Aorta (tissue), 5 donors: ENCODE data around the gene TLN1. TPM values are rescaled to one million over a fixed set of nuclear protein-coding genes. Genes with fewer than 3 reads are reported as not detected.
A peak's percentile ranks its signal among the peaks of the same experiment; 100 is the strongest.

Experiments
- ATAC-seq: fragments of 200-7000 bp; cut with Tn5 transposase; one replicate; pipeline ENCODE4 v1.9.1; 2022; ENCODE audit warnings: moderate library complexity; ENCODE audit not compliant: low FRiP score
- DNase-seq, 2 donors: peaks; one replicate each; pipeline ENCODE4 v3.0.0-alpha.2; 2020
- H3K27ac ChIP-seq, 2 donors: one replicate each; pipeline ENCODE4 v1.5.1; 2013; ENCODE audit warnings: low read length in 2 of 2, mild to moderate bottlenecking in 2 of 2, moderate library complexity in 2 of 2, control low read depth in 1 of 2, inconsistent platforms in 1 of 2, low read depth in 1 of 2
- H3K27me3 ChIP-seq, 2 donors: one replicate each; pipeline ENCODE4 v1.6.1; 2013; ENCODE audit warnings: control low read depth in 1 of 2, low read length in 1 of 2, mild to moderate bottlenecking in 1 of 2, moderate library complexity in 1 of 2; ENCODE audit not compliant: insufficient read depth in 2 of 2, control insufficient read depth in 1 of 2
- H3K36me3 ChIP-seq, 2 donors: one replicate each; pipeline ENCODE4 v1.6.1; 2013; ENCODE audit warnings: control low read depth in 1 of 2, low read length in 1 of 2, mild to moderate bottlenecking in 1 of 2; ENCODE audit not compliant: insufficient read depth in 2 of 2, control insufficient read depth in 1 of 2
- H3K4me1 ChIP-seq, 2 donors: one replicate each; pipeline ENCODE4 v1.6.1; 2013; ENCODE audit warnings: low read length in 2 of 2, control low read depth in 1 of 2, mild to moderate bottlenecking in 1 of 2, moderate library complexity in 1 of 2; ENCODE audit not compliant: insufficient read depth in 2 of 2, control insufficient read depth in 1 of 2
- H3K4me3 ChIP-seq, 2 donors: one replicate each; pipeline ENCODE4 v1.5.1; 2013; ENCODE audit warnings: low read length in 2 of 2, control low read depth in 1 of 2, mild to moderate bottlenecking in 1 of 2
- H3K9me3 ChIP-seq: one replicate; pipeline ENCODE4 v1.6.1; 2013; ENCODE audit warnings: mild to moderate bottlenecking, low read length; ENCODE audit not compliant: control insufficient read depth
- WGBS, 2 donors: extraction: QIAGEN DNeasy Blood & Tissue Kit; methylation state at CpG; one replicate each; pipeline ENCODE4 v1.1.7; 2013; 5-methylcytosine and 5-hydroxymethylcytosine counted together
- intact Hi-C, 2 donors: fragments of 100-400 bp; cut with DNase I; formaldehyde crosslinking; loops; one replicate each; pipeline versions ENCODE4 v1.14.2 to v1.15.0; 2022
- long read RNA-seq, 2 donors: library from polyadenylated mRNA; unstranded; transcript quantifications; one replicate each; pipeline ENCODE4 v2.0.0, GENCODE V29; 2020 to 2021
- polyA plus RNA-seq, 2 donors: library from polyadenylated mRNA; stranded (reverse); fragments of 200-250 nt; gene quantifications; one replicate each; pipeline ENCODE4 v1.2.3, GENCODE V29; 2013
- total RNA-seq, 2 donors: library from RNA; stranded (reverse); fragmentation: NEBNext Ultra II Directional; extraction: Animal tissue kit (Norgen Biotek cat#: 25700); gene quantifications; one replicate each; pipeline ENCODE4 v1.2.1, GENCODE V29; 2021
- donor health status: healthy with polysubstance abuse.
- donor health status: Bipolar disorder and iron deficiency.
- donor health status: DM: no; HTN: no; CAD: no.
- donor health status: DM: no; HTN: no; CAD: no.
- donor health status: DM: yes; HTN: yes; CAD: no.

Gene TLN1
- total RNA-seq (1,000 to 10,000 TPM in 1 of 2 donors, 100 to 1,000 TPM in 1; 735 to 1,271 TPM), polyA plus RNA-seq (100 to 1,000 TPM; 160 to 382 TPM)
- long read RNA-seq, donor 1, partial matches to known transcripts = 389 of 425 reads
- long read RNA-seq, donor 1, other reads (novel, unspliced or antisense) = 35 of 425 reads
- long read RNA-seq, donor 2, partial matches to known transcripts = 320 of 343 reads
- long read RNA-seq, donor 2, other reads (novel, unspliced or antisense) = 20 of 343 reads

GRCh38 chr9:35732185-35732799, at the start of gene TLN1, which contains the start of gene CREB3:
Gene TLN1 (minus strand): TSS chr9:35732195. CDS start chr9:35725694, 6,501 bp downstream.
Gene CREB3 (plus strand): TSS chr9:35732666. CDS start chr9:35732773, 107 bp downstream.
- H3K4me3 ChIP-seq = peak within 1 kb of the TSS; percentile 65 to 97
- H3K9me3 ChIP-seq = no peaks in the 10 kb centered on the region
- no peaks in the 10 kb centered on the region for H3K4me1 ChIP-seq
- DNase-seq (peak; percentile 99 to 100), ATAC-seq (peak; percentile 94)
- H3K36me3 ChIP-seq = peaks cover 0 to 6% of the 10 kb centered on the region in 2 donors
- 0% methylated on average over 44 to 49 of the region's 49 CpGs for WGBS, 2 donors
- H3K27me3 ChIP-seq = no peaks in the 10 kb centered on the region
- intact Hi-C loops = loop anchor here in 1 of 2 donors (2.0 kb wide), 1 partner anchor 127 kb away; the partner anchor contains the start of gene TESK1
- peak within 1 kb of the TSS; percentile 94 to 98 for H3K27ac ChIP-seq

GRCh38 chr9:35781066-35781465, 49.1 kb upstream of the TLN1 start:
- no peaks in the 10 kb centered on the region for H3K9me3 ChIP-seq
- no peak overlapping the region for H3K27ac ChIP-seq
- no peak overlapping the region for H3K4me3 ChIP-seq
- intact Hi-C loops = no loop called here
- no peaks in the 10 kb centered on the region for H3K36me3 ChIP-seq
- H3K27me3 ChIP-seq = no peaks in the 10 kb centered on the region
- no peak for ATAC-seq
- DNase-seq = no peak
- no peaks in the 10 kb centered on the region for H3K4me1 ChIP-seq
- 84% methylated on average over 2 of the region's 2 CpGs; no CpG with 5 or more reads in 1 of the 2 donors for WGBS, 2 donors

- no peak overlapping the region for H3K27ac ChIP-seq
- no peak overlapping the region for H3K4me3 ChIP-seq
- H3K9me3 ChIP-seq = no peaks in the 10 kb centered on the region
- H3K27me3 ChIP-seq = no peaks in the 10 kb centered on the region
- intact Hi-C loops = no loop called here
- WGBS, 2 donors = 87 to 94% methylated on average over 3 of the region's 3 CpGs
- ATAC-seq (no peak), DNase-seq (no peak)
- H3K4me1 ChIP-seq = no peaks in the 10 kb centered on the region
- H3K36me3 ChIP-seq = no peaks in the 10 kb centered on the region
Measured at GRCh38 chr9:35778496-35778895, 46.5 kb upstream of the TLN1 start.

GRCh38 chr9:35776018-35776417, 44.0 kb upstream of the TLN1 start:
- no peaks in the 10 kb centered on the region for H3K4me1 ChIP-seq
- H3K27me3 ChIP-seq = no peaks in the 10 kb centered on the region
- no peaks in the 10 kb centered on the region for H3K36me3 ChIP-seq
- intact Hi-C loops = no loop called here
- H3K4me3 ChIP-seq = no peak overlapping the region
- no peaks in the 10 kb centered on the region for H3K9me3 ChIP-seq
- 81 to 85% methylated on average over 4 of the region's 4 CpGs for WGBS, 2 donors
- H3K27ac ChIP-seq = no peak overlapping the region
- DNase-seq = no peak
- no peak for ATAC-seq

GRCh38 chr9:35774907-35775635, 43.1 kb upstream of the TLN1 start:
- no peak overlapping the region for H3K4me3 ChIP-seq
- intact Hi-C loops = no loop called here
- peaks cover 0 to 1% of the 10 kb centered on the region in 2 donors for H3K4me1 ChIP-seq
- DNase-seq (peak in 1 of 2 donors; percentile 54), ATAC-seq (peak; percentile 44)
- H3K27ac ChIP-seq = no peak overlapping the region
- H3K9me3 ChIP-seq = no peaks in the 10 kb centered on the region
- 74 to 75% methylated on average over 7 of the region's 7 CpGs for WGBS, 2 donors
- no peaks in the 10 kb centered on the region for H3K27me3 ChIP-seq
- no peaks in the 10 kb centered on the region for H3K36me3 ChIP-seq

- no peaks in the 10 kb centered on the region for H3K9me3 ChIP-seq
- no peak overlapping the region for H3K27ac ChIP-seq
- intact Hi-C loops = no loop called here
- ATAC-seq = no peak
- 85 to 87% methylated on average over 3 of the region's 3 CpGs for WGBS, 2 donors
- DNase-seq = no peak
- H3K27me3 ChIP-seq = no peaks in the 10 kb centered on the region
- H3K4me1 ChIP-seq = peaks cover 0 to 1% of the 10 kb centered on the region in 2 donors
- no peaks in the 10 kb centered on the region for H3K36me3 ChIP-seq
- no peak overlapping the region for H3K4me3 ChIP-seq
Measured at GRCh38 chr9:35771943-35772342, 39.9 kb upstream of the TLN1 start.

- H3K4me1 ChIP-seq = peaks cover 0 to 1% of the 10 kb centered on the region in 2 donors
- WGBS, 2 donors = 4 to 8% methylated on average over 1 of the region's 1 CpG
- no peak overlapping the region for H3K27ac ChIP-seq
- DNase-seq = no peak
- no peaks in the 10 kb centered on the region for H3K9me3 ChIP-seq
- H3K4me3 ChIP-seq = no peak overlapping the region
- H3K27me3 ChIP-seq = no peaks in the 10 kb centered on the region
- ATAC-seq = peak; percentile 44
- no peaks in the 10 kb centered on the region for H3K36me3 ChIP-seq
- intact Hi-C loops = no loop called here
Measured at GRCh38 chr9:35771534-35771933, 39.5 kb upstream of the TLN1 start.

- ATAC-seq (peak; percentile 66), DNase-seq (no peak)
- H3K9me3 ChIP-seq = no peaks in the 10 kb centered on the region
- H3K27me3 ChIP-seq = no peaks in the 10 kb centered on the region
- H3K4me1 ChIP-seq = peaks cover 0 to 1% of the 10 kb centered on the region in 2 donors
- H3K4me3 ChIP-seq = no peak overlapping the region
- WGBS, 2 donors = 2 to 4% methylated on average over 4 of the region's 4 CpGs
- intact Hi-C loops = no loop called here
- no peaks in the 10 kb centered on the region for H3K36me3 ChIP-seq
- peak overlapping the region in 1 of 2 donors; percentile 40 for H3K27ac ChIP-seq
Measured at GRCh38 chr9:35771075-35771433, 39.1 kb upstream of the TLN1 start.
